GM18519 (cell line): ENCODE results near the gene RASGRF1.
"Not testable (repeated sequence)": the region's sequence is repeated elsewhere in the genome, so short reads cannot be mapped to it uniquely, and the experiment has no call there.

Experiments
- ATAC-seq: cut with Tn5 transposase; IDR thresholded peaks from one replicate; pipeline ENCODE4 v1.9.1; 2021; ENCODE audit warnings: mild to moderate bottlenecking, moderate library complexity; ENCODE audit not compliant: unreplicated experiment, low FRiP score

RASGRF1 gene, protein sequence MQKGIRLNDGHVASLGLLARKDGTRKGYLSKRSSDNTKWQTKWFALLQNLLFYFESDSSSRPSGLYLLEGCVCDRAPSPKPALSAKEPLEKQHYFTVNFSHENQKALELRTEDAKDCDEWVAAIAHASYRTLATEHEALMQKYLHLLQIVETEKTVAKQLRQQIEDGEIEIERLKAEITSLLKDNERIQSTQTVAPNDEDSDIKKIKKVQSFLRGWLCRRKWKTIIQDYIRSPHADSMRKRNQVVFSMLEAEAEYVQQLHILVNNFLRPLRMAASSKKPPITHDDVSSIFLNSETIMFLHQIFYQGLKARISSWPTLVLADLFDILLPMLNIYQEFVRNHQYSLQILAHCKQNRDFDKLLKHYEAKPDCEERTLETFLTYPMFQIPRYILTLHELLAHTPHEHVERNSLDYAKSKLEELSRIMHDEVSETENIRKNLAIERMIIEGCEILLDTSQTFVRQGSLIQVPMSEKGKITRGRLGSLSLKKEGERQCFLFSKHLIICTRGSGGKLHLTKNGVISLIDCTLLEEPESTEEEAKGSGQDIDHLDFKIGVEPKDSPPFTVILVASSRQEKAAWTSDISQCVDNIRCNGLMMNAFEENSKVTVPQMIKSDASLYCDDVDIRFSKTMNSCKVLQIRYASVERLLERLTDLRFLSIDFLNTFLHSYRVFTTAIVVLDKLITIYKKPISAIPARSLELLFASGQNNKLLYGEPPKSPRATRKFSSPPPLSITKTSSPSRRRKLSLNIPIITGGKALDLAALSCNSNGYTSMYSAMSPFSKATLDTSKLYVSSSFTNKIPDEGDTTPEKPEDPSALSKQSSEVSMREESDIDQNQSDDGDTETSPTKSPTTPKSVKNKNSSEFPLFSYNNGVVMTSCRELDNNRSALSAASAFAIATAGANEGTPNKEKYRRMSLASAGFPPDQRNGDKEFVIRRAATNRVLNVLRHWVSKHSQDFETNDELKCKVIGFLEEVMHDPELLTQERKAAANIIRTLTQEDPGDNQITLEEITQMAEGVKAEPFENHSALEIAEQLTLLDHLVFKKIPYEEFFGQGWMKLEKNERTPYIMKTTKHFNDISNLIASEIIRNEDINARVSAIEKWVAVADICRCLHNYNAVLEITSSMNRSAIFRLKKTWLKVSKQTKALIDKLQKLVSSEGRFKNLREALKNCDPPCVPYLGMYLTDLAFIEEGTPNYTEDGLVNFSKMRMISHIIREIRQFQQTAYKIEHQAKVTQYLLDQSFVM (N-terminal part only)

DNA sequence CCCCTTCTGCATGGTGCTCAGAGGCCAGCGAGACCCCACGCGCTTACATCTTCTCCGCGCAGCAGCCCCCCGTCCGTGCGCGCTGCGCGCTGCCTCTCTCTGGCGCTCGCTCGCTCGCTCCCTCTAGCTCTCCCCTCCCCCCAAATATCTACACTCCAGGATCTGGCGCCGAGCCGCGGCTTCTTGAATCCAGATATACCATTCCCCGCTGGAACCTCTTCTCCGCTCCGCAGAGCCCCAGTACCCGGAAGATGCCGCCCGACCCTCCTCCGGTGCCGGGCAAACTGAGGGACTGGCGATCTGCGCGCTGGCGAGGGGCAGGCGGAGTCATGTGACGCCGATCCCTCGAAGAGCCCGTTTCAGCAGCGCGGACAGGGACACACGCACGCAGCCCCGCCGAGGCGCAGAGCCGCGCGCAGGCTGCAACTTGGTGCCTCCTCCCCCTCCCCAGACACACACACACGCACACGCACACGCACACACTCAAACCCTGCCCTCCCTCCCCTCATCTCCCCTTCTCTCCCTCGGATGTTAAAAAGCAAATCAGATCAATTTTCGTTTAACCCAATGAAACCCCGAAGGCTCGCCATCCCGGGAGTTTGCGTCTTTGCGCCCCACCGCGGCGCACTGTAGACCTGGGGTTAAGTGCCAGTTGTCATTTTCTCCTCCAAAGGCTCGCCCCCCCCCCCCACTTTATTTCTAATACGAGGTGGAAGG, at the start of gene RASGRF1:
TSS of gene RASGRF1 (minus strand) at position 294 of the 717 bp plus-strand sequence. CDS start at position 12, 282 bp downstream.
- no peak for ATAC-seq

- ATAC-seq: no peak
Measured at GRCh38 chr15:79136434-79137046, 46.0 kb upstream of the RASGRF1 start.

DNA sequence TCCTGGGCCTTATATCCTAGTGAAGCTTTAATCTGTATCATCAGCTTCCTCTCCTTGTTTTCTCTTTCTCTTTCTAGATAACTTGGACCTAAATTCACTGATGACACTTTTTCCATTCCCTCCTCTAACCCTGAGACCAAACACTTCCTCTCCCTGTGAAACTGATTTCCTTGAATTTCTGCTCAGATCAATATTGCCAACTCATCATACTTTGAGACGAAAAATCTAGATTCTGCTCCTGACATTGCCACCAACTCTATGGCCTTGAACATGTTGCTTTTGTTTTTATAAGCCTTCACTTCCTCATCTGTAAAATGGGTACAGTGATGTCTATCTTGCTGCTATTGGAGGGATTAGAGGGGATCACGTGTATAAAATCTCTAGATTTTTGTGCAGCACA, 42.7 kb upstream of the RASGRF1 start:
- ATAC-seq: no peak

GRCh38 chr15:79132770-79133169, 42.2 kb upstream of the RASGRF1 start:
- no peak for ATAC-seq

GRCh38 chr15:79132361-79132760, 41.8 kb upstream of the RASGRF1 start:
- no peak for ATAC-seq

- ATAC-seq: no peak
Measured at GRCh38 chr15:79130535-79131130, 40.1 kb upstream of the RASGRF1 start.

- ATAC-seq: no peak
Measured at GRCh38 chr15:79129235-79129634, 38.7 kb upstream of the RASGRF1 start.

GRCh38 chr15:79128556-79128955, 38.0 kb upstream of the RASGRF1 start:
- ATAC-seq: no peak

GRCh38 chr15:79124388-79124787, 33.8 kb upstream of the RASGRF1 start:
- no peak for ATAC-seq

DNA sequence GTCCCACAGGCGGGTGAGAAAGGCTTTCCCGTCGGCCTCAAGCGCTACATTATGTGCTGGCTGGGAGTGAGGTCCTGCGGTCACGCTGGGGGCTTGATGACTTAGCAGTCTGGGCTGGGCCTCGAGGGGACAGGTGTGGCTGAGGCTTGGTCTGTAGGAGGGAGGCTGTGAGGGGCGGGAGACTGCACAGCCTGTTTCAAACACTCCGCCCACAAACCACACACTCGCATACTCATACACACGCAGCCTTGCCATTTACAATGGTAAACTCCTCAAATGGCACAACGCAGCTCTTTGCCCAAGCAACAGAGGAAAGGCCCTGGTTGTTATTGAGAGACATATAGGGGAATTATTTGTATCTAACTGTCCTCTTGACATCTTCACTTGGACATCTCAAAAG, 32.4 kb upstream of the RASGRF1 start:
- ATAC-seq: no peak

- no peak for ATAC-seq
Measured at GRCh38 chr15:79122391-79122790, 31.8 kb upstream of the RASGRF1 start.

GRCh38 chr15:79121571-79121970, 31.0 kb upstream of the RASGRF1 start:
- ATAC-seq: no peak

DNA sequence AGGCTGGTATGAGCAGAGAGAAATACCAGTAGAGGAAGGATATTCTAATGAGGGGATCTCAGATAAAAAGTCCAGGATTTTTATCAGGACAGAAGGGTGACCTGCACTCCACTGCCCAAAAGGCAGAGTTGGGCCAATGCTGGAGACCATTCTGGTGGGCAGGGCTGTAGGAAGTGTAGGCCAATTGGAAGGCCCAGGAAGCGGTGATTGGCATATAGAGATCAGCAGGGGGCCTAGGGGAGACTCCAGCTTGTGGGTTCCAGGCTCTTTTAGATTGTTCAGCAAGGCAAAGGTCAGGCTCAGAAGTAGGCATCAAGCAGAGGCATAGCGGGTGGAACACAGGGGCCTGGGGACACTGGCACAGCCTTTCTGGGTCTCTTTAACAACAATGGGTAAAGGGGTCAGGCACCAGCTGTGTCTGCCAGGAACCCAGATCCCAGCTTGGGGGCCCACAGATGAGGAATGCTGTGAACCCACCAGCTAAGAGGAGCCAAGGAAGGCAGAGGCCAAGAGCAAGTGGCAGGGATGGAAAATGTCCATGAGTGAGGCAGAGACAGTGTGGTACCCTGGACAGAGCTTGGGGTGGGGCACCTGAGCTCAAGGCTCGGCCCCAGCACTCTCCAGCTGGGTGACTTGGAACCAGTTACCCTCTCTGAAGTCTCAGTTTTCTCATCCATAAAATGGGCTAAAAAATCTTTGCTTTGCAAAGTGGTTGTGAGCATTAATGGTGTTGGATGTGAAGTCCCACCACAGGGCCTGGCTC, 27.0 kb upstream of the RASGRF1 start:
- ATAC-seq: no peak

DNA sequence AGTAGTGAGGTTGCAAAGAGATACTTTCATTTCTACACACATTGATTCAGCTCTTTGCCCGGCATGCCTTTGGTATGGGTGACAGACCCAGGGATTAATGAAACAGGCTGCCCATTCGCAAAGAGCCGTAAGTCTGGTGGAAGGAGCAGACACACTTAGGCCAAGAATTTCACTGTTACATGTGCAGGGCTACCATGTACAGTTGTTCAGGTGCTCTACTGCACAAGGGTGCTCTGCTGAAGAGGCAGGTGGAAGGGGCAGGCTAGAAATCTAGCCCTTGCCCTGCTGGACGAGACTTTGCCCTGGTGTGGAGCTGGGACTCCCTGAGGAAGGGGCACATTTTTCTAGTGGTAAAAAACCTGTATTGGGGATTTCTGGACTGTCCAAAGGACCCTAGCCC, 26.2 kb upstream of the RASGRF1 start:
- no peak for ATAC-seq

GRCh38 chr15:79115986-79116665, 25.5 kb upstream of the RASGRF1 start:
- ATAC-seq: no peak

DNA sequence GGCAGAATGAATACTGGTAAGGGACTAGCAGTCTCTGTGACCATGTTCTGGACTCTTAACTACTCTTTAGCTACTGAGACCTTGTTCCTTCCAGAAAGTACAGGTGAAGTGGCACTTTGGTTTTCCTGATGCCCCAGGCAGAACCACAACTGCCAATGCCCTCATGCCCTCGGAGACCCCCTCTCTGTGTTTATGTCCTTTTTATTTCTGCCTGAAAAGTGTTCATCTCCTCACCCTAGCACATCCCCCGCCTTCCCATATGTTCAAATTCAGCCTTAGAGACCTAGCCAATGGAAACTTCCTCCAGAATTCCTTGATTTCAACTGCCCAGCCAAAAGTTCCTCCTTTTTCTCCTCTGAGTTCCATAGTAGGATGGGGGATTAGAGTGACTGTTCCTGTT, 23.3 kb upstream of the RASGRF1 start:
- ATAC-seq: no peak

DNA sequence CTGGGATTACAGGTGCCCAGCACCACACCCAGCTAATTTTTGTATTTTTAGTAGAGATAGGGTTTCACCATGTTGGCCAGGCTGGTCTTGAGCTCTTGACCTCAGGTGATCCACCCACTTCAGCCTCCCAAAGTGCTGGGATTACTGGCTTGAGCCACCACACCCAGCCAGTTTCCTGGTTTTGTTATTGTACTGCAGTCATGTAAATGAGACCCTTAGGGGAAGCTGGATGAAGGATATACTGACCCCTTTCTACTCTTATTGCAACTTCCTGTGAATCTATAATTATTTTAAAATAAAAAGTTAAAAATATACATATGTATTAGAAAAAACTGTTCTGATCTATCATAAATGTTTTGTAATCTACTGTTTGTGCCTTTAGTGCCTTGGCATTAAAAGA, 20.8 kb upstream of the RASGRF1 start:
- not testable (repeated sequence) for ATAC-seq

- ATAC-seq: no peak
Measured at GRCh38 chr15:79105141-79105540, 14.6 kb upstream of the RASGRF1 start.
